ENCODE results near the gene VAV3. TPM values are rescaled to one million over a fixed set of nuclear protein-coding genes. Genes with fewer than 3 reads are reported as not detected.

Gene VAV3
- total RNA-seq, 2 experiments from 2014 or later = 2.3 to 8.3 TPM

DNA sequence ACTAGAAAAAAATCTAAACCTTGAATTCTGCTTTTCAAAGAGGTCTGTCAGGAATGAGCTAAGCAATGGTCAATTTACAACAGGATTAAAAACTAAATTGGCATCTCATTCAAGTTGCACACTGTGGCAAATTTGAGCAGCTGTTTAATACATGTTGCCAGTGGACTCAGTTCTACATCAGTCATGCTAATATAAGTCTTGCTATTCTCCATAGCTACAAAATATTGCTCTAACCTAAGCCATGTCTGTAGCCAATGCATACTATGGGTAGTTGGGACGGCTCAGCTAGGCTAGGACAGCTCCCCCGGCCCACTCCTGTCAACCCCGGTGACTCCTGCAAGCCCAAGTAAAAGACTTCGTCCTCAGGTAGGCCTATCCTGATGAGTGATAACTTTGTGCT is 10.9 kb upstream of the VAV3 start:
- no peak for TF ChIP-seq EZH2phosphoT487 (IDR thresholded peaks at IDR 0.05; ENCODE audit: borderline replicate concordance, low read depth, low read length)
- TF ChIP-seq, protein P1, sequence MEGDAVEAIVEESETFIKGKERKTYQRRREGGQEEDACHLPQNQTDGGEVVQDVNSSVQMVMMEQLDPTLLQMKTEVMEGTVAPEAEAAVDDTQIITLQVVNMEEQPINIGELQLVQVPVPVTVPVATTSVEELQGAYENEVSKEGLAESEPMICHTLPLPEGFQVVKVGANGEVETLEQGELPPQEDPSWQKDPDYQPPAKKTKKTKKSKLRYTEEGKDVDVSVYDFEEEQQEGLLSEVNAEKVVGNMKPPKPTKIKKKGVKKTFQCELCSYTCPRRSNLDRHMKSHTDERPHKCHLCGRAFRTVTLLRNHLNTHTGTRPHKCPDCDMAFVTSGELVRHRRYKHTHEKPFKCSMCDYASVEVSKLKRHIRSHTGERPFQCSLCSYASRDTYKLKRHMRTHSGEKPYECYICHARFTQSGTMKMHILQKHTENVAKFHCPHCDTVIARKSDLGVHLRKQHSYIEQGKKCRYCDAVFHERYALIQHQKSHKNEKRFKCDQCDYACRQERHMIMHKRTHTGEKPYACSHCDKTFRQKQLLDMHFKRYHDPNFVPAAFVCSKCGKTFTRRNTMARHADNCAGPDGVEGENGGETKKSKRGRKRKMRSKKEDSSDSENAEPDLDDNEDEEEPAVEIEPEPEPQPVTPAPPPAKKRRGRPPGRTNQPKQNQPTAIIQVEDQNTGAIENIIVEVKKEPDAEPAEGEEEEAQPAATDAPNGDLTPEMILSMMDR (conservative IDR thresholded peaks at IDR 0.05; ENCODE audit: low read length) = no peak
- Histone ChIP-seq H3K27ac (ENCODE audit: low read depth, low read length, poor library complexity, severe bottlenecking) (no peak overlapping the region), H2AFZ (ENCODE audit: low read length) (no peak overlapping the region), H4K20me1 (ENCODE audit: insufficient read depth, low read length) (no peaks in the 10 kb centered on the region), H3K36me3 (ENCODE audit: insufficient read depth, low read length) (no peaks in the 10 kb centered on the region), H3K9me3 (ENCODE audit: low read length) (no peaks in the 10 kb centered on the region), H3K4me1 (ENCODE audit: insufficient read depth, low read length, poor library complexity, severe bottlenecking) (no peaks in the 10 kb centered on the region), H3K79me2 (ENCODE audit: insufficient read depth, low read depth, low read length) (no peaks in the 10 kb centered on the region), H3K4me3 (ENCODE audit: low read depth, low read length, poor library complexity, severe bottlenecking) (no peak overlapping the region), H3K4me2 (ENCODE audit: low read length) (no peak overlapping the region), H3K9me2 (ENCODE audit: insufficient read depth, low read length) (no peaks in the 10 kb centered on the region)
- ChIA-PET CTCF (ENCODE audit: unreplicated experiment) (no interaction called here), POLR2A (interaction anchor here (0.7 to 2.0 kb wide), 6 partner anchors 9 to 919 kb away, joined by 3 to 7 read pairs (median 4); partner anchors contain the start of gene VAV3)
- intact Hi-C loops (cut with micrococcal nuclease; ENCODE audit: unreplicated experiment) = loop anchor here (5.0 kb wide), 1 partner anchor 49 kb away; no protein-coding TSS in a partner anchor
- BruUV-seq (replicated peaks) = no TSS peak
- DNase-seq (ENCODE audit: low spot score) = no peak

DNA sequence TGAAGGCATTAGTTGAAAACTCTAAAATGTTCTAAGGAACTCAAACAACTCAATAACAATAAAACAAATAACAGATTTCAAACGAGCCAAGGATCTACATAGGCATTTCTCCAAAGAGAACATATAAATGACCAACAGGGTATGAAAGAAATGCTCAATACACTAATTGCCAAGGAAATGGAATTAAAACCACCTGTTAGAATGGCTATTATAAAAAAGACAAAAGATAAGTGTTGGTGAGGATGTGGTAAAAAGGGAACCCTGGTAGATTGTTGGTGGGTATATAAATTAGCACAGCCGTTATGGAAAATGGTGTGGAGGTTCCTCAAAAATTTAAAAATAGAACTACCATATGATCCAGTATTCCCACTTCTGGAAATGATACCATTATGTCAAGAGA is 9.1 kb upstream of the VAV3 start:
- intact Hi-C loops (cut with micrococcal nuclease; ENCODE audit: unreplicated experiment) = no loop called here
- Histone ChIP-seq H3K79me2 (ENCODE audit: insufficient read depth, low read depth, low read length) (no peaks in the 10 kb centered on the region), H3K4me3 (ENCODE audit: low read depth, low read length, poor library complexity, severe bottlenecking) (no peak overlapping the region), H2AFZ (ENCODE audit: low read length) (no peak overlapping the region), H3K27ac (ENCODE audit: low read depth, low read length, poor library complexity, severe bottlenecking) (no peak overlapping the region), H3K36me3 (ENCODE audit: insufficient read depth, low read length) (no peaks in the 10 kb centered on the region), H3K9me2 (ENCODE audit: insufficient read depth, low read length) (no peaks in the 10 kb centered on the region), H3K4me2 (ENCODE audit: low read length) (no peak overlapping the region), H3K4me1 (ENCODE audit: insufficient read depth, low read length, poor library complexity, severe bottlenecking) (no peaks in the 10 kb centered on the region), H4K20me1 (ENCODE audit: insufficient read depth, low read length) (no peaks in the 10 kb centered on the region), H3K9me3 (ENCODE audit: low read length) (no peaks in the 10 kb centered on the region)
- TF ChIP-seq, protein P1 (conservative IDR thresholded peaks at IDR 0.05; ENCODE audit: low read length) = no peak
- no peak for TF ChIP-seq EZH2phosphoT487 (IDR thresholded peaks at IDR 0.05; ENCODE audit: borderline replicate concordance, low read depth, low read length)
- BruUV-seq (replicated peaks) = no TSS peak
- ChIA-PET CTCF (ENCODE audit: unreplicated experiment) (no interaction called here), POLR2A (no interaction called here)
- no peak for DNase-seq (ENCODE audit: low spot score)

DNA sequence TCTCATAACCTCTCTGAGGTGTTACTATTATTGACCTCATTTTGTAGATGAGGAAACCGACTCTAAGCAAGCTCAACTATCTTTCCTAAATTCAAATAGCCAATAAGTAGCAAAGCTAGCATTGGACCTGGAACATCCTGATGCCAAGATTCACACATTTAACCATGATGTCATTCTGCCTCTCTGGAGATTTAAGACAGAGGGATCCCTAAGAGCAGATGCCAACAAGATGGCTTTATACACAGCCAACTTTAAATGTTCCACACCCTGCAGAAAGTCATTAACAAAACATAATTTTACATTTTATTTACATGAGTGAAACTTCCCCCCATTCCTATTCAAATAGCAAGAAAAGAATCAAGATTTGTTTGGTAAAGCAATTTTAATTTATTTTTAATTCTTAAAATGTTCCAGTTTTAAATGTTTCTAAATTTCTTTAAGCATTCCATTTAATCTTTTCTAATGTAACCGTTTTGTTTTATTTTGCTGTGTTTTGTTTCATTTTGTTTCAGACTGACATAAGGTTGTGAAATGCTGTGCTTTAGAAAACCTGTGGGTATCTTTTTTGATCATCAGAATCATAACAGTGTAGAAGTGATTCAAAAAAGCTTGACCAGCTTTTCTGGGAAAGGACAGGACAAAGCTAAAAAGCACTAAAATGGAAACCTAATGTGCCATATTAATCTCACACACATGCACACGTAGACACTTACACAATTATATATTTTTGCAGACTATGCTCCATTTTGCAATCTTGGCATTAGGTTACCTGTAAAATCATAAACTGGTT is 7.6 kb upstream of the VAV3 start:
- POLR2A ChIA-PET = interaction anchor here (1.5 kb wide), 1 partner anchor 9 kb away, joined by 6 read pairs; no protein-coding TSS in a partner anchor
- no peak overlapping the region for H3K4me2 ChIP-seq (ENCODE audit: low read length)
- TF ChIP-seq, protein P1 (conservative IDR thresholded peaks at IDR 0.05; ENCODE audit: low read length) = no peak
- no peak for TF ChIP-seq EZH2phosphoT487 (IDR thresholded peaks at IDR 0.05; ENCODE audit: borderline replicate concordance, low read depth, low read length)
- intact Hi-C loops (cut with micrococcal nuclease; ENCODE audit: unreplicated experiment) = no loop called here
- H3K9me2 ChIP-seq (ENCODE audit: insufficient read depth, low read length) = no peaks in the 10 kb centered on the region
- H3K4me3 ChIP-seq (ENCODE audit: low read depth, low read length, poor library complexity, severe bottlenecking) = no peak overlapping the region
- H3K36me3 ChIP-seq (ENCODE audit: insufficient read depth, low read length) = no peaks in the 10 kb centered on the region
- no peak overlapping the region for H2AFZ ChIP-seq (ENCODE audit: low read length)
- H3K27ac ChIP-seq (ENCODE audit: low read depth, low read length, poor library complexity, severe bottlenecking) = no peak overlapping the region
- CTCF ChIA-PET (ENCODE audit: unreplicated experiment) = no interaction called here
- BruUV-seq (replicated peaks) = no TSS peak
- no peak for DNase-seq (ENCODE audit: low spot score)
- H3K4me1 ChIP-seq (ENCODE audit: insufficient read depth, low read length, poor library complexity, severe bottlenecking) = no peaks in the 10 kb centered on the region
- no peaks in the 10 kb centered on the region for H4K20me1 ChIP-seq (ENCODE audit: insufficient read depth, low read length)
- no peaks in the 10 kb centered on the region for H3K9me3 ChIP-seq (ENCODE audit: low read length)
- H3K79me2 ChIP-seq (ENCODE audit: insufficient read depth, low read depth, low read length) = no peaks in the 10 kb centered on the region

Measured in OCI-LY7 (cell line).